Sciatic nerve (tissue), 2 donors: ENCODE results near the gene PRR14L. TPM values are rescaled to one million over a fixed set of nuclear protein-coding genes. Genes with fewer than 3 reads are reported as not detected.
A peak's percentile ranks its signal among the peaks of the same experiment; 100 is the strongest.

Experiments
- ATAC-seq: fragments of 200-7000 bp; cut with Tn5 transposase; one replicate; pipeline ENCODE4 v1.9.1; 2020; ENCODE audit warnings: mild to moderate bottlenecking, moderate library complexity
- DNase-seq: peaks from one replicate; pipeline ENCODE4 v3.0.0-alpha.2; 2020; ENCODE audit warnings: low spot score
- intact Hi-C: fragments of 100-400 bp; cut with DNase I; formaldehyde crosslinking; loops from one replicate; pipeline ENCODE4 v1.14.2; 2022
- total RNA-seq: library from RNA; stranded (reverse); fragmentation: NEBNext Ultra II Directional; extraction: Animal tissue kit (Norgen Biotek cat#: 25700); gene quantifications from one replicate; pipeline ENCODE4 v1.2.1, GENCODE V29; 2021
- donor health status: DM: no; HTN: no; CAD: no.
- donor health status: DM: no; HTN: no; CAD: no.

PRR14L gene
- total RNA-seq, 1 donor from 2014 or later: 53.1 TPM

DNA sequence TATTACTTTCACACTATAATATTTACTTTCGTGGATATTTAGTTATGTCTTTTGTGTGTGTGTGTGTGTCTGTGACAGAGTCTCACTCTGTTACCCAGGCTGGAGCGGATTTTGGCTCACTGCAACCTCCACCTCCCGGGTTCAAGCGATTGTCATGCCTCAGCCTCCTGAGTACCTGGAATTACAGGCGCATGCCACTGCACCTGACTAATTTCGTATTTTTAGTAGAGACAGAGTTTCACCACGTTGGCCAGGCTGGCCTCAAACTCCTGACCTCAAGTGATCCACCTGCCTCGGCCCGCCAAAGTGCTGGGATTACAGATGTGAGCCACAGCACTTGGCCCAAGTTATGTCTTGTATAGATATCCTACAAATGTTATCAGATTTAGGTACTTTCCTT, 97.8 kb downstream of the PRR14L start:
- DNase-seq (no peak), ATAC-seq (no peak)
- intact Hi-C loops: no loop called here

DNA sequence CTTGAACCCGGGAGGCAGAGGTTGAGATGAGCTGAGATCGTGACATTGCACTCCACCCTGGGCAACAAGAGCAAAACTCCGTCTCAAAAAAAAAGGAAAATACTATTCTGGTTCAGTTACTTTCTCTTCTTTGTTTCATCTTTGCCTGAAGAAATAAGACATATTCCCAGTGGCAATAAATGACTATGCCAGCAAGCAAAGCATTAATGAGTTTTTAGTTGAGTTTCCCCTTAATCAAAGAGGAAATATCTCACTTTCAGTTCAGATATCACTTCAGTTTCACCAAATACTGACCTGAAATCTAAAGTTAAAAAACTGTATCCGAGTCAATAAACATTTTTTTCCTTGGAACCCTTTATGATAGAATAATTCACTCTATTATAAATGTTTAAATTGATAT, 98.3 kb downstream of the PRR14L start:
- no peak for ATAC-seq
- no peak for DNase-seq
- intact Hi-C loops: no loop called here

- DNase-seq: no peak
- no peak for ATAC-seq
- intact Hi-C loops: no loop called here
Measured at GRCh38 chr22:31650391-31650790, 99.5 kb downstream of the PRR14L start.

GRCh38 chr22:31647523-31648320, 102.2 kb downstream of the PRR14L start:
- intact Hi-C loops: no loop called here
- ATAC-seq (no peak), DNase-seq (no peak)

- intact Hi-C loops: no loop called here
- DNase-seq: no peak
- ATAC-seq: no peak
Measured at GRCh38 chr22:31647066-31647465, 102.9 kb downstream of the PRR14L start.

GRCh38 chr22:31646186-31647019, 103.5 kb downstream of the PRR14L start:
- ATAC-seq (no peak), DNase-seq (no peak)
- intact Hi-C loops: no loop called here

- DNase-seq: no peak
- ATAC-seq: no peak
- intact Hi-C loops: no loop called here
Measured at GRCh38 chr22:31639436-31640039, 110.4 kb downstream of the PRR14L start.

DNA sequence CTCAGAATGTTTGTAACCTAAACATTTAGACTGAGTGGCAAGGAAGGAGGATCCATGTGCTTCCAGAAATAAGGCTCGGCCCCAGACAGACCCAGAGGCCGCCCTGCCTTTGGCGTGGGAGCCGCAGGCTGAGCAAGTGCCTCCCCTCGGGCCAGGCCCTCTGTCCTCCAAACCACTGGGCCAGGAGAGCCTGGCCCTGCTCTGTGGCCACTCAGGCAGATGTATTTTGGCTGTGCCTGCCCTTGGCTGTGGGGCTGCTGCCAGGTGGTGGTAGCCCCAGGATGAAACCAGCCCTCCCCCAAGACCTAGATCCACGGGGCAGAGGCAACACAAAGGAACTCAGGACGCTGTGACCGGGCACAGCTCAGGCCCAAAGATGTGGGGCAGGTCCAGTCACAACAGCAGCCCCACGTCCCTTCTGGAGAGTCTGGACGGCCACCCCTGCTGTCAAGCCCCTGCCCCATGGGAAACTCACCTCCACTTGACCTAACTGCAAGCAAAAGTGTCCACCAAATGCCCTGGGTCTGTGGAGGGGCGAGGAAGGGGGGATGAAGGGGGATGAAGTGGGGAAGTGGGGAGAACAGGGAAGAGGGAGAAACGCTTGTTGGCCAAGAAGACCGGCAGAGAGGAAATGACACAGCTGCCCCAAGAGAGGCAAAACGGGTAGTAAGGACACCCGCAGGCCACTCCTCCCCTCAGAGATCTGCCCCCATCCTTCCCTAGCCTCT, 111.9 kb downstream of the PRR14L start:
- DNase-seq (no peak), ATAC-seq (peak; percentile 72)
- intact Hi-C loops: no loop called here

- ATAC-seq (peak; percentile 51), DNase-seq (no peak)
- intact Hi-C loops: no loop called here
Measured at GRCh38 chr22:31637447-31637890, 112.5 kb downstream of the PRR14L start.

DNA sequence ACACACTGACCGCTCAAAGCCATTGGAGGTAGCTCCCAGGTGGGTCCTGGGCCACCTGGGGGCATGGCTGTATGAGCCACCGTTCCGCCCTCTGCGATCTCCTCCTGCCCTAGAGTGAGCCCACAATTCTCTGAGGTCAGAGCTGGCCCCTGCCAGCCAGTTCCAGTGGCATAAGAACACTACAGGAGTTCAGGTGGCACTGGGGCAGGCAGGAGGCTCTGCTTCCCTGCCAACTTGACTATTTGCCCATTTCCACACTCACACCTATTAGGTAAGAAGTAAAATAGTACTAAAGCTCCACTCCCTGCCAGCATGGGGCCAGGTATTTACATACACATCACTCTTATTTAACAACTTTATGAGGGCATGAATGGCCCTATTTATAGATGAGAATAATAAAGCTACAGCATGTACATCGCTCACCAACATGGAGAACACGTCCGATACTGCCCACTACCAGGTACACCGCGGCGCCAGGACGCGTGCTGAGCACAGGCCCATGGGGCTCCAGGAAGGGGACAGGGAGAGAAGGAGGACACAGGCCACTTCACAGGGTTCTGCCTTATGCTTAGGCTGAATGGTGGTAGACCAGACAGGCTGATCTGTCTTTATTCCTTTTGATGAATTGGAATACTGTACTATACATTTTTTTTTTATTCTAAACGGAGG, 114.2 kb downstream of the PRR14L start:
- DNase-seq (no peak), ATAC-seq (no peak)
- intact Hi-C loops: no loop called here

DNA sequence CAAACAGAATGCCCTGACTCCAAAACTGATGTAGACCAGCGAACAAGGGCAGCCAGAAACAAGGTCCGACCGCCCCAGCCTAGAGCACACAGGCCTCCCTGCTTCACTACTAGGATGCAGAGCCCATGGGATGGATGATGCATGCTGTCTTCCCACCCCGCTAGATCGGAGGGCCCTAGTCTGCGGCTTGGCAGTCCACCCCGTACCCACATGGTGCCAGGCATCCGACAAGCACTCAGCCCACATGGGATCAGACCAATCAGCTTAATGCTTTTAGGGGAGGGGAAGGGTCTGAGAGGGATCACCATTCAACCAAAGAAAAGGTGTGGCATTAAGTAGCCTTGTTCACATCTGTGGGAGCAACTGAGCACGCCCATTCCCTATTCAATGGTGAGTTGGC, 118.5 kb downstream of the PRR14L start:
- intact Hi-C loops: no loop called here
- ATAC-seq: no peak
- no peak for DNase-seq

Other genes starting within 250 kb of the PRR14L start
- 49.0 TPM for gene PISD, start 87.9 kb downstream of the PRR14L start, total RNA-seq
- gene DEPDC5, start 3.9 kb upstream of the PRR14L start, total RNA-seq: 43.1 TPM
- 150 TPM for gene YWHAH, start 194.4 kb upstream of the PRR14L start, total RNA-seq